DMS53 (cell line): Measurements from ENCODE around the gene ERICH3.
A peak's percentile ranks its signal among the peaks of the same experiment; 100 is the strongest.

ENCODE experiments used
- DNase-seq: peaks from one replicate; lab custom pipeline; 2025; lab: John Stamatoyannopoulos, UW

Gene ERICH3

GRCh38 chr1:74591949-74592348, 81.6 kb downstream of the ERICH3 start:
- no peak for DNase-seq

GRCh38 chr1:74590288-74590687, 83.3 kb downstream of the ERICH3 start:
- no peak for DNase-seq

GRCh38 chr1:74587888-74588287, 85.7 kb downstream of the ERICH3 start:
- DNase-seq, result no peak

DNA sequence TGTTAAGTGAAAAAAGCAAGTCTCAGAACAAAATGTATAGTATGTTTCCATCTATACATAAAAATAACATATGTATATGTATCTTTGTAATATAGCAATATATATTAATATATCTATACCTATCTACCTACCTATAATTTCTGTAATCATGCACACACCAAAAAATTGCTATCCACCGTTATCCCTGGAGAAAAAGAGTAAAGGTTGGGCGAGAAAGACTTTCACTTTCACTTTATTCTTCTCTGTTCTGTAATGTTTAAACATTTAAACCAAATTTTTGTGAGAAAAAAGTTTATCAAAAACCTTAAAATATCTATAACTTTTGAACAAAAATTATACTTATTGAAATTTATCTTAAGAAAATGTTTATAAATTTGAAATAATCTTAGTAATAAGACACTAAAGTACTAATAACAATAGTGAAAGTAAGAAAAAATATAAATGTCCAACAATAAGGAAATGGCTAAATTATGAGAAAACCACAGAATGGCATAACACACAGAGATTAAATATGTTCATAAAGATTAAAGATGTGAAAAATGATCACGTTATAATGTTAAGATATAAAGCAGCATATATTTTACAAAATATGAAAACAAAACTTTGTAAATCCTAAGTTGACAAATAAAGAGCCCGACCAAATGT, 87.2 kb downstream of the ERICH3 start:
- DNase-seq, result peak; percentile 9

DNA sequence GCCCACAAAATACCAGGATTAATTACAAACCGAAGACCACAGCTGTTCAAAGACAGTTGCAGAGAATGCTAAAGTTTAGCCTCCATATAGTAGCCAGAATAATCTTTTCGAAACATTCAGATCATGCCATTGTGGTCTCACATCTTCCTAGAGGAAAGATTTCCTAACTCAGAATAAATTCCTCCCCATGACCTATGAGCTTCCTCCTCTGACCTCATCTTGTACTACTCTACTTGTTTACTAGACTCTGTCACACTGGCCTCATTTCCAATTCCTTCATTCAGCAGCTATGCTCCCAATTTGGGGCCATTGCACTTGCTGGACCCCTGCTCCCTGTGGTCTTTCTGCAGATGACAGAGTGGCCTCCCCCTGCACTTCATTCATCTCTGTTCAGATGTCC, 89.4 kb downstream of the ERICH3 start:
- DNase-seq, result no peak

- no peak for DNase-seq
Measured at GRCh38 chr1:74583397-74583796, 90.2 kb downstream of the ERICH3 start.

DNA sequence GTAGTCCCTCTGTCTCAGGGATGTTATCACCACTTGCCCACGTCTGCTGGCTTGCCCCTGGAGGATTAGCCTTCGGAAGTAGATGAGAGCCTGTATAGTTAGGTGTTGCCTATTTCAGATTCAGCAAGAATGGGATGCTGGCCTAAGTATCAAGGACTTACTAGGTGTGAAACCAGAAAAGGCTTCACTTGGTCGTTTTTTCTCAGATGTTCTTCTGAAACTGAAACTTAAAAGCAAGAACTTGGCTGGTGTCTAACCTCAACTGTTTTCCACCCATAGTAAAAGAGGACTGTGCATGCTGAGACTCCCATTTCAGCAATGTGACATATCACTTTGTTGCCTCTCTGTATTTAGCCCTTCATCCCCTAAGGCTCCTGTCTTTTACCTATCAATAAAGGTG, 94.2 kb downstream of the ERICH3 start:
- DNase-seq, result no peak

GRCh38 chr1:74578101-74578500, 95.5 kb downstream of the ERICH3 start:
- DNase-seq, result no peak

DNA sequence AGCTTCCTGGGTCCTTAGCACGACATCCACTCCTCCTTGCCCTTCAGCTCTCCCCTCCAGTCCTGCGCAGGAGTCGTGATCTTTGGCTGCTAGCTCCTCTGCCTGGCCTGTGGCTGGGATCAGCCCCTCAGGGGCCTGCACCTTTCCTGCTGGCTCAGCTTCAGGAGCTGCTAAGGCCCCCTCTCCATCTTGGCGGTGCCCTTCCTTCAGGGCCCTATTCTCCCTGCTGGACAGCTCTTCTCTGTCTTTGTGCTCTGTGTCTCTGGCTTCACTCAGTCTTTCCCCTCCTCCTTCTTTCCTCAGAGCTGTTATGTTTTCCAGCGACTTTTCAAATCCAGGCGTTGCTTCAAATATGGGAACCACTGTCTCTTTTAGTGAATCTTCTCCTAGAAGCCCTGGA, 101.7 kb downstream of the ERICH3 start:
- no peak for DNase-seq

DNA sequence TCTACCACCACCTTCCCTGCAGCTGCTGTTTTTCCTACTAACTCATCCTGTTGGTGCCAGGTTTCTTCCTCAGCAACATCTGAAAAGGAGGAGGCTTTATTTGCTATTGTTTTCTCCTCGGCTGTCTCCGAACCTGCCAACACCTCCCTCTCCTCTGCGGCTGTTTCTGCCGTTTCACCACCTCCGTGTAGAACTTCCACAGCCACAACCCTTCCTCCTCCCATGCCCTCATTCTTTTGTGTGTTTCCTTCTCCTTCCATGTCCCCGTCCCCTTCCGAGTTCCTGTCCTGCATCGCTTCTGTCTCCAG, 102.1 kb downstream of the ERICH3 start:
- no peak for DNase-seq

- peak; percentile 56 for DNase-seq
Measured at GRCh38 chr1:74570797-74571492, 102.6 kb downstream of the ERICH3 start.

GRCh38 chr1:74549932-74550331, 123.7 kb downstream of the ERICH3 start:
- DNase-seq, result no peak

GRCh38 chr1:74548961-74549750, 124.4 kb downstream of the ERICH3 start:
- DNase-seq, result no peak

GRCh38 chr1:74545821-74546220, 127.8 kb downstream of the ERICH3 start:
- DNase-seq, result no peak

DNA sequence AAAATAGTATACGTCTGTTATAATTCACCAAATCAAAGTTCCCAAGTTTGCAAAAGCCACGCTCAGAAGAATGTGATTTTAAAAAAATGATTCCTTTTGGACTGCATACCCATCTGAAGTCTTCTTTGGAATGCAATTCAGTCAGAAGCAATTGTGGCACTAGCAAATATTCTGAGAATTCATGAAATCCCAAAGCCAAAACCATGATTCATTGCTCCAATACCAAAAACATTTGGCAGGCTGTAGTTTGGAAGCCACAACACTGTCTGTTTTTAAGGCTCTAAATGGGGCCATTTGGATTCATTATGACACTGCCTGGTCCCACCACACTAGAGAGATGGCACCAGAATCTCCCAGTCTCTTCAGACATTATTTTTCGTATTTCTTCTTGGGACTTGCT, 139.4 kb downstream of the ERICH3 start:
- no peak for DNase-seq

- peak; percentile 31 for DNase-seq
Measured at GRCh38 chr1:74531796-74532195, 141.8 kb downstream of the ERICH3 start.

GRCh38 chr1:74530892-74531291, 142.7 kb downstream of the ERICH3 start:
- no peak for DNase-seq

- no peak for DNase-seq
Measured at GRCh38 chr1:74528123-74528522, 145.5 kb downstream of the ERICH3 start.

- peak; percentile 79 for DNase-seq
Measured at GRCh38 chr1:74526708-74527107, 146.9 kb downstream of the ERICH3 start.

DNA sequence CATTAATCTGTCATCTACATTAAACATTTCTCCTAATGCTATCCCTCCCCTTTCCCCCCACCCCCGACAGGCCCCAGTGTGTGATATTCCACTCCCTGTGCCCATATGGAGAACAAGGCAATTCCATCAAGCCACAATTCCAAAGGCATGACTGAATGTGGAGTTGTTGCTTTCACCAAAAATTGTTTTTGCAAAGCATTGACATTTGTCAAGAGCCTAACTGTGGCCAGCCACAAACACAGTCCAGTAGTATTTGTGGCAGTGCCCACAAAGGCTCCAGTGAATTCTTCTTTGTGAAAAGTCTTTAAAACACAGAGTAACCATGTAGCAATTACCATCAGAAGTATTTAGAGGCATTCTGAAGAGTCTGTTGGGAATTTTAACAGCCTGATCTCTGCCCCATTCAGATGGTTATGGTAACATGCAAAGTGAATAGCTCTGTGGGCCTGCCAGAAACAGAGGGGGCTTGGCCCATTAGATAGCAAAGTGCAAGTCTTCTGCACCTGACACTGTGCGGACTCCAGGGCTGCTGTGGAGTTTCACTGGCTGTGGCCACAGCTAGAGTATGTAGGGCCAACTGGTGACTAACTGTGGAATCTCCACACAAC, 149.6 kb downstream of the ERICH3 start:
- no peak for DNase-seq

- peak; percentile 18 for DNase-seq
Measured at GRCh38 chr1:74522148-74522547, 151.4 kb downstream of the ERICH3 start.
